Endothelial cell (in vitro differentiated cells): ENCODE data around the gene MTCH1. TPM values are rescaled to one million over a fixed set of nuclear protein-coding genes. Genes with fewer than 3 reads are reported as not detected.

Experiments
- DNase-seq: peaks from one replicate; pipeline ENCODE4 v3.0.0; 2021; ENCODE audit warnings: low spot score
- H3K27ac Mint-ChIP-seq: one replicate; pipeline ENCODE4 v1.8.0; 2021; ENCODE audit warnings: mixed read lengths, inconsistent platforms; ENCODE audit not compliant: unreplicated experiment
- H3K27me3 Mint-ChIP-seq: one replicate; pipeline ENCODE4 v1.8.0; 2021; ENCODE audit warnings: mild to moderate bottlenecking, moderate library complexity, mixed read lengths, inconsistent platforms; ENCODE audit not compliant: unreplicated experiment
- H3K36me3 Mint-ChIP-seq: one replicate; pipeline ENCODE4 v1.8.0; 2021; ENCODE audit warnings: mild to moderate bottlenecking, low read depth, mixed read lengths, inconsistent platforms; ENCODE audit not compliant: unreplicated experiment
- H3K4me1 Mint-ChIP-seq: one replicate; pipeline ENCODE4 v1.8.0; 2021; ENCODE audit warnings: mild to moderate bottlenecking, mixed read lengths, inconsistent platforms; ENCODE audit not compliant: unreplicated experiment
- H3K4me3 Mint-ChIP-seq: one replicate; pipeline ENCODE4 v1.8.0; 2021; ENCODE audit warnings: mild to moderate bottlenecking, mixed read lengths, inconsistent platforms; ENCODE audit not compliant: unreplicated experiment
- H3K9me3 Mint-ChIP-seq: one replicate; pipeline ENCODE4 v1.8.0; 2021; ENCODE audit warnings: mixed read lengths, inconsistent platforms; ENCODE audit not compliant: unreplicated experiment
- CTCF ChIP-seq: fragments of 200-600 bp; sonication (generic); IDR thresholded peaks from one replicate; pipeline ENCODE4 v1.5.0; 2021; ENCODE audit warnings: antibody characterized with exemption; ENCODE audit not compliant: unreplicated experiment
- total RNA-seq: library from RNA; stranded (reverse); fragmentation: NEBNext Ultra II Directional; extraction: Animal tissue kit (Norgen Biotek cat#: 25700); gene quantifications from one replicate; pipeline ENCODE4 v1.2.1, GENCODE V29; 2021; ENCODE audit not compliant: unreplicated experiment

The MTCH1 gene
- total RNA-seq, 1 donor from 2014 or later, result 304 TPM

GRCh38 chr6:36920049-36920448 lies 65.9 kb downstream of the MTCH1 start:
- Mint-ChIP-seq H3K9me3 (no peaks in the 10 kb centered on the region), H3K27ac (no peak overlapping the region), H3K4me3 (no peak overlapping the region), H3K4me1 (peaks cover 8% of the 10 kb centered on the region), H3K27me3 (peaks cover 1% of the 10 kb centered on the region), H3K36me3 (peaks cover 18% of the 10 kb centered on the region)
- TF ChIP-seq CTCF, result no peak
- no peak for DNase-seq

Other genes with a start within 250 kb of the MTCH1 start
- 24.9 TPM for gene CPNE5, start 146.8 kb downstream of the MTCH1 start, total RNA-seq
- gene PPIL1, start 111.4 kb downstream of the MTCH1 start, total RNA-seq, result 33.4 TPM
- 43.2 TPM for gene C6orf89, start 100.2 kb downstream of the MTCH1 start, total RNA-seq
- gene PI16, start 31.5 kb downstream of the MTCH1 start, total RNA-seq, result 20.5 TPM
- 0.10 TPM for gene FGD2, start 19.5 kb upstream of the MTCH1 start, total RNA-seq
- 9.6 TPM for gene PIM1, start 184.0 kb upstream of the MTCH1 start, total RNA-seq